ENCODE data around the gene CD6.

DNA sequence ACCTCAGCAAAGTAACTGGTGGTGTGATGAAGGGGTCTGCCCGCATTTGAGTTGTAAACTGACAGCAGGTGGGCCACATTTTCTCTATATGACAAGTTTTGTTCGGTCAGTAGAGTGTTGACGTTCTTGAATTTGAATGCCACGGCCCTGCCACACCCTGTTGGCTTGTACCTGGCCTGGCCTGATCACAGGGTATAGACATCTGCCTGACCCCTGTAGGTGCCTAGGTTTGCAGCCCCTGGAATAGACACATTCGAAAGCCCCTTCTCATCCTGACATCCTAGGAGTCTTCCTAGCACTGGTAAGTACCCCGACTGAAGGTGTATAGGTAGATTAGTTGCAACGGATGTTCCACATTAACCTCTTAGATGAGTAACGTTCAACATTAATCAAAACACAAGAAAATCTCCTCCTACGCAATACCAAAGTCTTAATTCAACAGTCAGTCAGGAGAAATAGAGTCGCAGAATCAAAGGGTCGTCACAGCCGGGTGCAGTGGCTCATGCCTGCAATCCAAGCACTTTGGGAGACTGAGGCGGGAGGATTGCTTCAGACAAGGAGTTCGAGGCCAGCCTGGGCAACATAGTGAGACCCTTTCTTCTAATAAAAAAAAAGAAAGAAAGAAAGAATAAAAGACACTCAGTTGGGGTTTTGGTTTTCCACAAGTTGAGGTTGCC, 87.2 kb downstream of the CD6 start:
- TF ChIP-seq SIN3A (IDR thresholded peaks at IDR 0.05; ENCODE audit: low read depth) = no peak
- TF ChIP-seq, protein P1, sequence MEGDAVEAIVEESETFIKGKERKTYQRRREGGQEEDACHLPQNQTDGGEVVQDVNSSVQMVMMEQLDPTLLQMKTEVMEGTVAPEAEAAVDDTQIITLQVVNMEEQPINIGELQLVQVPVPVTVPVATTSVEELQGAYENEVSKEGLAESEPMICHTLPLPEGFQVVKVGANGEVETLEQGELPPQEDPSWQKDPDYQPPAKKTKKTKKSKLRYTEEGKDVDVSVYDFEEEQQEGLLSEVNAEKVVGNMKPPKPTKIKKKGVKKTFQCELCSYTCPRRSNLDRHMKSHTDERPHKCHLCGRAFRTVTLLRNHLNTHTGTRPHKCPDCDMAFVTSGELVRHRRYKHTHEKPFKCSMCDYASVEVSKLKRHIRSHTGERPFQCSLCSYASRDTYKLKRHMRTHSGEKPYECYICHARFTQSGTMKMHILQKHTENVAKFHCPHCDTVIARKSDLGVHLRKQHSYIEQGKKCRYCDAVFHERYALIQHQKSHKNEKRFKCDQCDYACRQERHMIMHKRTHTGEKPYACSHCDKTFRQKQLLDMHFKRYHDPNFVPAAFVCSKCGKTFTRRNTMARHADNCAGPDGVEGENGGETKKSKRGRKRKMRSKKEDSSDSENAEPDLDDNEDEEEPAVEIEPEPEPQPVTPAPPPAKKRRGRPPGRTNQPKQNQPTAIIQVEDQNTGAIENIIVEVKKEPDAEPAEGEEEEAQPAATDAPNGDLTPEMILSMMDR (IDR thresholded peaks at IDR 0.05 in 2 of 3, conservative IDR thresholded peaks at IDR 0.05 in 1 of 3; ENCODE audit: borderline replicate concordance in 1 of 3, insufficient read depth in 1 of 3, low read depth in 2 of 3, low read length in 2 of 3) = no peak
- TF ChIP-seq, protein P2, sequence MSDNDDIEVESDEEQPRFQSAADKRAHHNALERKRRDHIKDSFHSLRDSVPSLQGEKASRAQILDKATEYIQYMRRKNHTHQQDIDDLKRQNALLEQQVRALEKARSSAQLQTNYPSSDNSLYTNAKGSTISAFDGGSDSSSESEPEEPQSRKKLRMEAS (IDR thresholded peaks at IDR 0.05) = no peak
- no peak for TF ChIP-seq ZFX (IDR thresholded peaks at IDR 0.05)
- no peak for TF ChIP-seq FOSL1 (IDR thresholded peaks at IDR 0.05; ENCODE audit: low read depth)
- TF ChIP-seq POLR2A (IDR thresholded peaks at IDR 0.05; ENCODE audit: borderline replicate concordance, extremely low read depth, insufficient read depth, insufficient read length) = no peak
- TF ChIP-seq TCF7L2 (IDR thresholded peaks at IDR 0.05; ENCODE audit: borderline replicate concordance, extremely low read depth, insufficient read depth, insufficient read length) = no peak
- TF ChIP-seq, protein P3, sequence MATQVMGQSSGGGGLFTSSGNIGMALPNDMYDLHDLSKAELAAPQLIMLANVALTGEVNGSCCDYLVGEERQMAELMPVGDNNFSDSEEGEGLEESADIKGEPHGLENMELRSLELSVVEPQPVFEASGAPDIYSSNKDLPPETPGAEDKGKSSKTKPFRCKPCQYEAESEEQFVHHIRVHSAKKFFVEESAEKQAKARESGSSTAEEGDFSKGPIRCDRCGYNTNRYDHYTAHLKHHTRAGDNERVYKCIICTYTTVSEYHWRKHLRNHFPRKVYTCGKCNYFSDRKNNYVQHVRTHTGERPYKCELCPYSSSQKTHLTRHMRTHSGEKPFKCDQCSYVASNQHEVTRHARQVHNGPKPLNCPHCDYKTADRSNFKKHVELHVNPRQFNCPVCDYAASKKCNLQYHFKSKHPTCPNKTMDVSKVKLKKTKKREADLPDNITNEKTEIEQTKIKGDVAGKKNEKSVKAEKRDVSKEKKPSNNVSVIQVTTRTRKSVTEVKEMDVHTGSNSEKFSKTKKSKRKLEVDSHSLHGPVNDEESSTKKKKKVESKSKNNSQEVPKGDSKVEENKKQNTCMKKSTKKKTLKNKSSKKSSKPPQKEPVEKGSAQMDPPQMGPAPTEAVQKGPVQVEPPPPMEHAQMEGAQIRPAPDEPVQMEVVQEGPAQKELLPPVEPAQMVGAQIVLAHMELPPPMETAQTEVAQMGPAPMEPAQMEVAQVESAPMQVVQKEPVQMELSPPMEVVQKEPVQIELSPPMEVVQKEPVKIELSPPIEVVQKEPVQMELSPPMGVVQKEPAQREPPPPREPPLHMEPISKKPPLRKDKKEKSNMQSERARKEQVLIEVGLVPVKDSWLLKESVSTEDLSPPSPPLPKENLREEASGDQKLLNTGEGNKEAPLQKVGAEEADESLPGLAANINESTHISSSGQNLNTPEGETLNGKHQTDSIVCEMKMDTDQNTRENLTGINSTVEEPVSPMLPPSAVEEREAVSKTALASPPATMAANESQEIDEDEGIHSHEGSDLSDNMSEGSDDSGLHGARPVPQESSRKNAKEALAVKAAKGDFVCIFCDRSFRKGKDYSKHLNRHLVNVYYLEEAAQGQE (IDR thresholded peaks at IDR 0.05; ENCODE audit: low read depth) = no peak
- TF ChIP-seq, protein P4, sequence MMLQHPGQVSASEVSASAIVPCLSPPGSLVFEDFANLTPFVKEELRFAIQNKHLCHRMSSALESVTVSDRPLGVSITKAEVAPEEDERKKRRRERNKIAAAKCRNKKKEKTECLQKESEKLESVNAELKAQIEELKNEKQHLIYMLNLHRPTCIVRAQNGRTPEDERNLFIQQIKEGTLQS (IDR thresholded peaks at IDR 0.05) = no peak
- no peak for TF ChIP-seq ELF1 (IDR thresholded peaks at IDR 0.05; ENCODE audit: borderline replicate concordance, low read depth)
- TF ChIP-seq ZNF274 (IDR thresholded peaks at IDR 0.05; ENCODE audit: low read depth, low read length) = no peak
- TF ChIP-seq RAD21 (IDR thresholded peaks at IDR 0.05; ENCODE audit: low read depth) = no peak
- TF ChIP-seq POLR2AphosphoS5 (IDR thresholded peaks at IDR 0.05; ENCODE audit: low read depth, low read length) = no peak

All from HCT116 (cell line).